Measurements from ENCODE around the gene AQP3.

DNA sequence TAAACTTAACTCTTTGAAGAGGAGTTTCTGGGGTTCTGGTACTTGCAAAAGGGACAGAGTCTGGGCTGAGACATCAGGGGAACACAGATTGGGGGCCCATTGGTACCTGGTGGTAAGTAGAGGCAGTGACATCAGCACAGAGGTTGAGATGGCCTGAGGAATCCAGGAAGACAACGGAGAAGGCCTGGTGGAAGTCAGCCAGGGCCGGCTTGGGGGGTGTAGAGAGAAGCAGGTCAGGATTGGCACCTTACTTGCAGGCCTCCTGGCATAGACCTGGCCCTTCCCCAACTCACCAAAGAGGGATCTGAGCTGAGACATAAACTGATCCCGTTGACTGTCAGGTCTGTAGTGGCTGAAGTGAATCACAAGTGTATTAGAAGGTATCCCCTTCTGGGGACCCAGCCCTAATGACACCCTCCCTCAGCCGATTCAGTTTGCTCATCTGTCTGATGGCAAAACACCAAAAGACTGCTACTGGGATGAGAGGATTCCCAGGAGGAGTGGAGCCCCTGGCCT is 20.9 kb upstream of the AQP3 start:
- TF ChIP-seq EZH2 (IDR thresholded peaks at IDR 0.05; ENCODE audit: insufficient read depth, poor library complexity, severe bottlenecking) (no peak), EZH2phosphoT487 (IDR thresholded peaks at IDR 0.05; ENCODE audit: insufficient read depth, low read depth) (no peak)

Measured in GM23248 (cell line).